ENCODE results near the gene C1orf21.

C1orf21 gene

GRCh38 chr1:184625271-184625670 is 238.4 kb downstream of the C1orf21 start:
- no peak for FAIRE-seq
- TF ChIP-seq POLR2A (IDR thresholded peaks at IDR 0.05; ENCODE audit: low read depth, low read length) = no peak

DNA sequence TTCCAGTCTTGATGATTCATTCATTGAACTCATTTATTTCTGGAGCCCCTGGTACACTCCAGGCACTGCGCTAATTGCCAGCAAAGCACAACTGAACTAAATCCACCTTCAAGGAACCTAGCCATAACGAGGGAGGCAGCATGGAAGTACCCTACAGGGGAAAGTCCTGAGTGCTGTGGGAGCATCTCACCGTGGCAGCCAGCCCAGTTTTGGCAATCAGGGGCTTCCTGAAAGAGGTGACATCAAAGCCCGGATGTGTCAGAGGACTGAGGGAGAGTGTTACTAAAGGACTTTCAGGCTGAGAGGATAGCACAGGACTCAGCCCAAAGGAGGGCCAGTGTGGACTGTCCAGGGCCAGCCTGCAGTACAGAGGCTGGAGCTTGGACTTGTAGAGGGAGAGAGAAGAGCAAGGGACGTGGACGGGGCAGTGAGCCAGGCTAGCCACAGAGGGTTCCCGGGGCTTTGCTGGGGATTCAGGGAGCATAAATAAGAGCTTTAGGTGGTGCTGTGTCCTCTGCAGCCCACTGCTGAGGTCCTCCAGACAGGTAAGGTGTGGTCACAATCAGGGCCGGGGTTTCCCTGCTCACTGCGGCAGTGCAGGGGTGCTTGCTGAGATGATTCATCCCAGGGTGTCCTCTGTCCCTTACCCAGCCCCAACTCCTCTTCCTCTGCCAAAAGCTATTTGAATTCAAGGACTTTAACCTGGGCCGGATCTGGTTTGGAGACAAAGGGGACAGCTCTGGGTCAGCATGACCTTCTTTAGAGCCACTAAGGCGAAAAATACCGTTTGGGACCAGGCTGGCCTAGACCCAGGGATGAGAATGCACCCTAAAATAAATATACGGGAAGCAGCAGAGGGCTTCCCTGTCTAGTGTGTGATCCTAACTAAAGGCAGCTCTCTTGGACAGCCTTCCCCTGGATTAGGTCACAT is 239.5 kb downstream of the C1orf21 start:
- TF ChIP-seq POLR2A (IDR thresholded peaks at IDR 0.05; ENCODE audit: low read depth, low read length) = no peak
- FAIRE-seq = no peak
- DNase-seq (ENCODE audit: insufficient read length, low spot score) = no peak

More at GRCh38 chr1:184625271-184625670, 238.4 kb downstream of the C1orf21 start:
- no peak for DNase-seq (ENCODE audit: insufficient read length, low spot score)

DNA sequence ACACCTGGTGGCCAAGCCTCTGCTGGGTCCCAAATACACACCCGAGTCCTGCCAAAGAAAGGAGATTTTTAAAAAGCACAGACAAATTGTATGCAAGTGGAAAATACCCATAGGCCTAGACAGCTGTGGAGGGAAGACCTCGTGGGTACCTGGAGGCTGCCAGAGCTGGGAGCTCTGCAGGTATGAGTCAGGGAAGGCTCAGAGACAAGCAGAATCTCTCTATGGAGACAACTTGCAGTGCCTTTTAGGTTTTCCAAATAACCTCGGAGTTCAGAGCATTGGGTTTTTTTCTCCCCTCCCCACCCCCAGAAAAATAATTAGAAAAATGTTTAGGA is 240.1 kb downstream of the C1orf21 start:
- no peak for DNase-seq (ENCODE audit: insufficient read length, low spot score)
- no peak for FAIRE-seq
- no peak for TF ChIP-seq POLR2A (IDR thresholded peaks at IDR 0.05; ENCODE audit: low read depth, low read length)

DNA sequence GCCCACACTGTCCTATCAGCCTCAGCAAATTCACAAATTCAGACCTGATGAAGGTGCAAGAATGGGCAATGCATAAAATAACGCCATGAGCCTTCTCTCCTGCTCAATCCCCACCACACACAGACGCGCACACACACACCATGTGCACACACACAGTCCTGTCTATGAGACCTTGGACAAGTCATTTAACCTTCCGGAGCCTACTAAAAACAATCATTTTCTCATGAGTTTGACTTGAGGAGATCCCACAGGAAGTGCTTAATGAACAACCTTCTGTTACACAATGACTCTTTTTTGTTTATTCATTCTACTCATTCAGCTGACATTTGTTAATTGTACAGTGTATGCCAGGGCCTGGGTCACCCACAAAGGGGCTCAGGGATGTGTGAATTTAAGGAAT is 242.4 kb downstream of the C1orf21 start:
- TF ChIP-seq POLR2A (IDR thresholded peaks at IDR 0.05; ENCODE audit: low read depth, low read length) = no peak
- DNase-seq (ENCODE audit: insufficient read length, low spot score) = no peak
- FAIRE-seq = no peak

DNA sequence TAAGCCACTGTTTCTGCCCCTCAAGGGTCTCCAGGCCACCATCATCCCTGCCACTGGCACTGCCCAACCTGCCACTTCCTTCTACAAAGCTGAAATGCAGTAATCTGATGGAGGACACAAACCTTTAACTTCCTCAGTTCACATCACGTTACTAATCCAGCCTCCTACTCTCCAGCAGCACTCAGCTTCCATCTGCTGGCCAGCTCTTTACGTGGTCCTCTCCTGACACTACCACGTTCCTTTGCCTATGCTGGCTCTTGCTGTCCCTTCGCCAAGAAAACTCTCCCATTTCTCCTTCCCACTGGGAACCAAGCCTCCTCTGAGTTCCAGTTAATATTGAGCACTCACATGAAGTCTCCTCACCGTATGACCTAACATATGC is 243.8 kb downstream of the C1orf21 start:
- DNase-seq (ENCODE audit: insufficient read length, low spot score) (no peak), FAIRE-seq (no peak)
- TF ChIP-seq POLR2A (IDR thresholded peaks at IDR 0.05; ENCODE audit: low read depth, low read length) = no peak

DNA sequence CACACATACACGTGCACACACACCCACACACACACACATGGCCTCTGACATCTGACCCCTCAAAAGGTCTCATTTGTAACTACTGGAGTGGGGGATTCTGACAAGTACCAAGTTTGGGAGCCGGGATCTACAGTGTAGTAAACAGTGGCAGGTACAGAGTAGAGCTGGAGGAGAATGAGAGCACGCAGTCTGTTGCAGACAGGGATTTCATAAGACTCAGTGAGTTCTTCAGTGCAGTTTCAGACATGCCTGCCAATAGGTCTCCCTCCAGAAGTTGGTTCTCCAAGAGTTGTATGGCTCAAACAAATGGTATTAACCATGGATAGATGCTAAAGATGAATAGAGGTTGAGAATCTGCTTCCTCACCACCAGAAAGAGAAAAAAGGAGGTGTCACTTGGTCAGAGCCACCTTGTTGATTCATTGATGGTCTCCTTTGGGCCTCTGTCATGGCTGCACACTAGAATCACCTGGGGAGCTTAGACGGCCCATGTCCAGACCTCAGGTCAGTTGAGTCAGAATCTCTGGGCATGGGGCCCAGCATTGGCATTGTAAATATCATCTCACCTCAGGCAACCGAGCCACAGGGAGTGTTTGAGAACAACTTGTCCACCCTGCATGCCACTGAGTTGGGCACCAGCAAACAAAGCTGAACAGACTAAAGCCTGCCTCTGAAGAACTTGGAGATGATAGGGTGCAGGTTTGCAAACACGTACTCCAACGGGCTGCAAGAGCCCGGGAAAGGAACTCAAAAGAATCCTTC is 245.8 kb downstream of the C1orf21 start:
- DNase-seq (ENCODE audit: insufficient read length, low spot score) = no peak
- TF ChIP-seq POLR2A (IDR thresholded peaks at IDR 0.05; ENCODE audit: low read depth, low read length) = no peak
- FAIRE-seq = no peak

DNA sequence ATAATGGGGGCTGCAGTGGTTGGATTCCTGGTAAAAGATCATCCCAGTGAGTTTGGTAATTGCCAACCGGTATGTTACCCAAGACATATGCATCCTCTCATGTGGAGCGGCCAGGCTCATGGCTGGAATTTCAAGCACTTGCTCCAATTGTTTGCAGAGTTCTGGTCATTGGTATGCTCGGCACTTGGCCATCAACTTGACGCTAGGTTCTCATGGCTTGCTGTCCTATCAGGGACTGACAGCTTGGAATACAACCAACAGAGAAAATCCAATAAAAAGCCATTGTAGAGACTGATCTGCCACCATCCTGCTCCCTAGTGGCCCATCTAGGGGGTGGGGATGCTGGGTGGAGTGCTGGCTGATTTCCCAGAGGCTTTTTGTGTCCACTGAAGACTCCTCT is 247.0 kb downstream of the C1orf21 start:
- DNase-seq (ENCODE audit: insufficient read length, low spot score) = no peak
- TF ChIP-seq POLR2A (IDR thresholded peaks at IDR 0.05; ENCODE audit: low read depth, low read length) = no peak
- FAIRE-seq = no peak

GRCh38 chr1:184634296-184634695 is 247.5 kb downstream of the C1orf21 start:
- no peak for DNase-seq (ENCODE audit: insufficient read length, low spot score)
- FAIRE-seq = no peak

GRCh38 chr1:184635347-184635979 is 248.6 kb downstream of the C1orf21 start:
- no peak for FAIRE-seq
- DNase-seq (ENCODE audit: insufficient read length, low spot score) = no peak
- no peak for TF ChIP-seq POLR2A (IDR thresholded peaks at IDR 0.05; ENCODE audit: low read depth, low read length)

More at GRCh38 chr1:184634296-184634695, 247.5 kb downstream of the C1orf21 start:
- TF ChIP-seq POLR2A (IDR thresholded peaks at IDR 0.05; ENCODE audit: low read depth, low read length) = no peak

DNA sequence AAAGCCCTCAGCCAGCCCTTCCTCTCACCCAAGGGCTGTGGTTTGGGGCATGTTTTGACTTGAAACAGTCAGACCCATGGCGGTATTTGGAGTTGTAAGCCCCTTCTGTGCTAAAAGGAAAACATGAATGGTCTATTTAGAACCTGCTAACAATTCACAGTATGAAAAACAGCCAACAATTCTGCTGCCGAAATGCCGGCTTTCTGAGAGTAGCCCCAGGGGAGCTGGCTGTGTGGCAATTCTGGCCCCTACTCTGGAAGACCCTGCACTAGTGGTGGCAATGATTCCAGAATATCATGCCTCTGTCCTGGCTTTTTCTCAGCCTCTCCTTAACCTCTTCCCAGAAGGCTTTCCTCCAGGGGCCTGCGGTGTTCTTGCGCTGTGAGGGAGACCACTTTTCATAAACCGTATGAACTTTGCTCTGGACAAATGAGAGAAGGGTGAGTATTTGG is 249.2 kb downstream of the C1orf21 start:
- no peak for DNase-seq (ENCODE audit: insufficient read length, low spot score)
- FAIRE-seq = no peak
- TF ChIP-seq POLR2A (IDR thresholded peaks at IDR 0.05; ENCODE audit: low read depth, low read length) = no peak

- DNase-seq (ENCODE audit: insufficient read length, low spot score) (no peak), FAIRE-seq (no peak)
- no peak for TF ChIP-seq POLR2A (IDR thresholded peaks at IDR 0.05; ENCODE audit: low read depth, low read length)
Measured at GRCh38 chr1:184637664-184638240, 250.9 kb downstream of the C1orf21 start.

GRCh38 chr1:184639205-184639604 is 252.4 kb downstream of the C1orf21 start:
- no peak for DNase-seq (ENCODE audit: insufficient read length, low spot score)
- no peak for TF ChIP-seq POLR2A (IDR thresholded peaks at IDR 0.05; ENCODE audit: low read depth, low read length)
- no peak for FAIRE-seq

GRCh38 chr1:184640505-184640904 is 253.7 kb downstream of the C1orf21 start:
- FAIRE-seq (no peak), DNase-seq (ENCODE audit: insufficient read length, low spot score) (no peak)
- no peak for TF ChIP-seq POLR2A (IDR thresholded peaks at IDR 0.05; ENCODE audit: low read depth, low read length)

DNA sequence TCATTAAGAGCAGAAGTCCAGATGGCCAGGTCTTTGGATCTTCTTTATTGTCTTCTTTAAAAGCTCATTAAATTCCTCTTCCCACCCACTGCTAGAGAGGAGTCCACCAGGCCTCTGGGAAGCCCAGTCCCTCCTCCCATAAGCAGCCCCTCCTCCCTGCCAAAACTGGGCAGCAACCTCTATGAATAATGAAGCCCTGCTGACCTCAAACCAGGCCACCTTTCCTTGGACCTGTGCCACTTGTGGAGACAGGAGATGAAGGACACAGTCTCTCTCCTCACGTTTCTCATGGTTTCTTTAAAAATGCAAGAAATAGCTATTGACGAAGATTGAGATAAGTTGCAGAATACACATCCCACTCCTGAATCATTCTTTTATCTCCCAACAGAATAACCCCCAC is 255.1 kb downstream of the C1orf21 start:
- TF ChIP-seq POLR2A (IDR thresholded peaks at IDR 0.05; ENCODE audit: low read depth, low read length) = no peak
- DNase-seq (ENCODE audit: insufficient read length, low spot score) (no peak), FAIRE-seq (no peak)
